Measurements from ENCODE around the gene OLR1. TPM values are rescaled to one million over a fixed set of nuclear protein-coding genes. Genes with fewer than 3 reads are reported as not detected.

OLR1 gene
- total RNA-seq, 1 experiment from 2014 or later, result 0.12 TPM

- H3K79me2 ChIP-seq (ENCODE audit: insufficient read depth, low read length), result no peaks in the 10 kb centered on the region
Measured at GRCh38 chr12:10175846-10176636, 4.1 kb upstream of the OLR1 start.

More at GRCh38 chr12:10175846-10176636, 4.1 kb upstream of the OLR1 start:
- ChIA-PET CTCF (interaction anchor here (1.0 to 1.4 kb wide), 2 partner anchors 14 to 23 kb away, joined by 3 to 4 read pairs; no protein-coding TSS in a partner anchor), RAD21 (ENCODE audit: low non-redundant PET in 1 of 2, low total read pairs in 2 of 2, uncharacterized antibody in 2 of 2, unreplicated experiment in 2 of 2) (no interaction called here), POLR2A (no interaction called here)
- H3K9me2 ChIP-seq (ENCODE audit: insufficient read depth), result no peaks in the 10 kb centered on the region
- no peak overlapping the region for H3K27ac ChIP-seq (ENCODE audit: low read depth, low read length)
- H3K4me1 ChIP-seq (ENCODE audit: control insufficient read depth in 1 of 2, insufficient read depth in 2 of 2, low read length in 2 of 2), result no peaks in the 10 kb centered on the region
- H3K4me3 ChIP-seq (replicated peaks in 1 of 2; ENCODE audit: low read depth in 1 of 2, low read length in 2 of 2), result no peak overlapping the region
- no peaks in the 10 kb centered on the region for H3K36me3 ChIP-seq (ENCODE audit: control insufficient read depth in 1 of 2, insufficient read depth in 2 of 2, low read length in 2 of 2)
- no peaks in the 10 kb centered on the region for H3K27me3 ChIP-seq (ENCODE audit: insufficient read depth, low read length)
- no peaks in the 10 kb centered on the region for H4K20me1 ChIP-seq (ENCODE audit: insufficient read depth)
- no peaks in the 10 kb centered on the region for H3K9me3 ChIP-seq (ENCODE audit: control insufficient read depth in 1 of 2, insufficient read depth in 1 of 2, low read depth in 1 of 2, low read length in 2 of 2)
- no TSS peak for BruUV-seq (replicated peaks)
- DNase-seq (ENCODE audit: low read depth, low spot score) (no peak), ATAC-seq (no peak)
- intact Hi-C loops (cut with micrococcal nuclease), result no loop called here
- no peak overlapping the region for H3K4me2 ChIP-seq (ENCODE audit: low read length)
- H3K9ac ChIP-seq (ENCODE audit: low read length), result no peak overlapping the region
- no peak for TF ChIP-seq POLR2A (IDR thresholded peaks at IDR 0.05; ENCODE audit: borderline replicate concordance, extremely low read depth, insufficient read depth, insufficient read length)
- TF ChIP-seq TCF7L2 (IDR thresholded peaks at IDR 0.05; ENCODE audit: borderline replicate concordance, extremely low read depth, insufficient read depth, insufficient read length), result no peak
- no peak for TF ChIP-seq REST (IDR thresholded peaks at IDR 0.05; ENCODE audit: low read depth)
- no peak for TF ChIP-seq MAX (IDR thresholded peaks at IDR 0.05)
- TF ChIP-seq ZBTB33 (IDR thresholded peaks at IDR 0.05; ENCODE audit: extremely low read depth, insufficient replicate concordance, low read length), result no peak
- TF ChIP-seq SRF (IDR thresholded peaks at IDR 0.05; ENCODE audit: low read depth), result no peak
- TF ChIP-seq FOSL1 (IDR thresholded peaks at IDR 0.05; ENCODE audit: low read depth), result no peak
- no peak for TF ChIP-seq SIN3A (IDR thresholded peaks at IDR 0.05; ENCODE audit: low read depth)
- no peak for TF ChIP-seq JUND (IDR thresholded peaks at IDR 0.05)
- TF ChIP-seq ATF3 (IDR thresholded peaks at IDR 0.05), result no peak
- no peak for TF ChIP-seq ZNF274 (IDR thresholded peaks at IDR 0.05; ENCODE audit: low read depth, low read length)
- no peak for TF ChIP-seq YY1 (IDR thresholded peaks at IDR 0.05; ENCODE audit: extremely low read depth, insufficient replicate concordance, low read depth, low read length)
- no peak for TF ChIP-seq SP1 (IDR thresholded peaks at IDR 0.05; ENCODE audit: low read depth)
- no peak for TF ChIP-seq POLR2AphosphoS5 (IDR thresholded peaks at IDR 0.05; ENCODE audit: low read depth, low read length)
- no peak overlapping the region for H2AFZ ChIP-seq (ENCODE audit: low read depth, low read length, poor library complexity, severe bottlenecking)

Data from HCT116 (cell line).